Activated naive CD8-positive, alpha-beta T cell (primary cell): ENCODE data around the gene PHEX.

ENCODE experiments used
- H3K27ac Mint-ChIP-seq: one replicate; pipeline ENCODE4 v1.8.0; 2021; ENCODE audit warnings: mixed read lengths
- H3K27me3 Mint-ChIP-seq: one replicate; pipeline ENCODE4 v1.8.0; 2021; ENCODE audit warnings: mixed read lengths
- H3K36me3 Mint-ChIP-seq: one replicate; pipeline ENCODE4 v1.8.0; 2021; ENCODE audit warnings: mixed read lengths
- H3K4me1 Mint-ChIP-seq: one replicate; pipeline ENCODE4 v1.8.0; 2021; ENCODE audit warnings: low read depth, mixed read lengths
- H3K4me3 Mint-ChIP-seq: one replicate; pipeline ENCODE4 v1.8.0; 2021; ENCODE audit warnings: mild to moderate bottlenecking, mixed read lengths
- H3K9me3 Mint-ChIP-seq: one replicate; pipeline ENCODE4 v1.8.0; 2021; ENCODE audit warnings: low read depth, mixed read lengths

The PHEX gene

GRCh38 chrX:22026731-22027130 is 5.4 kb upstream of the PHEX start:
- Mint-ChIP-seq H3K4me3 (no peak overlapping the region), H3K27ac (no peak overlapping the region), H3K4me1 (peaks cover 7% of the 10 kb centered on the region), H3K36me3 (no peaks in the 10 kb centered on the region), H3K9me3 (no peaks in the 10 kb centered on the region), H3K27me3 (no peaks in the 10 kb centered on the region)

DNA sequence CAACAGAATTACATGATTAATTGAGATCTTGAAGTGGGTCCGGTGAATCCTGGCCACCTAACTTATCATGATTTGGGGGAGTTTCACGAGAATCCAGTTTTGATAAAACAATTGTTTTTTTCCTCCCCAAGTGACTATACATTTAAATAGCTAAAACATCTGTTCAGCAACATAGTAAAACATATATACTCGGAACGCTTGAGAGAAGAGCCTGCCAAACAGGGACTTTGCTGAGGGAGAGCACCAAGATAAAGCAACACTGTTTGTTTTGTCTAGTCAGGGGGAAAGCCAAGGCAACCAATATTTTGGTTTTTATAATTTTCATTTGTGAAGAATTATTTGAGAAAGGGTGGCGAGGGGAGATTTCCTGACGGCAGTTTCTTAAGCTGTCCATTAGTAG is 381 bp downstream of the PHEX start:
- Mint-ChIP-seq H3K9me3 (no peaks in the 10 kb centered on the region), H3K27me3 (no peaks in the 10 kb centered on the region), H3K4me1 (peaks cover 12% of the 10 kb centered on the region), H3K36me3 (no peaks in the 10 kb centered on the region), H3K27ac (no peak overlapping the region), H3K4me3 (no peak overlapping the region)

GRCh38 chrX:22033818-22034217 is 1.7 kb downstream of the PHEX start:
- Mint-ChIP-seq H3K9me3 (no peaks in the 10 kb centered on the region), H3K27me3 (no peaks in the 10 kb centered on the region), H3K4me1 (peaks cover 15% of the 10 kb centered on the region), H3K36me3 (no peaks in the 10 kb centered on the region), H3K27ac (no peak overlapping the region), H3K4me3 (no peak overlapping the region)

DNA sequence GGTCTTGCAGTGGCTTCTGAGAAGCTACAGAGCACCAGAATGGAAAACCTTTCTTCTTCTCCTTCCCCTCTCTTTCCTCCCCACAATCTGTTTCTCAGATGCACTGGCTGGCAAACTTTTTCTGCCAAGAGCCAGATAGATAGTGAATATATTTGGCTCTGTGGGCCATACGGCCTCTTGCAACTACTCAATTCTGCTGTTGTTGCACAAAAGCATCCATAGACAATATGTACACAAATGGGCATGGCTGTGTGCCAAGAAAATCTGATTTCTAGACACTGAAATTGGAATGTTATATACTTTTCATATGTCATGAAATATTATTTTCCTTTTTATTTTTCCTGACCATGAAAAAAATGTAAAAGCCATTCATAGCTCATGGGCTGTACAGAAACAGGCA is 3.1 kb downstream of the PHEX start:
- Mint-ChIP-seq H3K27me3 (no peaks in the 10 kb centered on the region), H3K4me1 (peaks cover 18% of the 10 kb centered on the region), H3K36me3 (no peaks in the 10 kb centered on the region), H3K4me3 (no peak overlapping the region), H3K27ac (no peak overlapping the region), H3K9me3 (no peaks in the 10 kb centered on the region)

DNA sequence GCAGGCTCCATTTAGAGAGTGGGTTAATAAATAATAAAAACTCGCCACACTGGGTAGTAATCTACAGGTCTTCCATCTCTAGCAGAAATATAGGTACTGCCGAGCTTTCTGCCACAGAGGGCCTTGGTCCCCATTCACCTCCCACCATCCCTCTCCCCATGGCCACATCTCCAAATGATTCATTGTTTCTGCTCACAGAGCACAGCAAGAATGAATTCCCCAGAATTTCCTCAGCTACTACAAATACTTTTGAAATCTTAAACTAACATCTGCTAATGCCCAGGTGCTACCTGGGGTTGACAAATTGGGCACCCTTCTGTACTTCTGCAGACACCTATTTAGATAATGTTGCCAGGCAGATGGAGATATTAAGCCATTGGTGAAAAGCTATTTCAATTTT is 5.1 kb downstream of the PHEX start:
- H3K4me1 Mint-ChIP-seq = peaks cover 29% of the 10 kb centered on the region
- H3K27me3 Mint-ChIP-seq = no peaks in the 10 kb centered on the region
- peak overlapping the region; percentile 84 for H3K4me3 Mint-ChIP-seq
- H3K27ac Mint-ChIP-seq = peak overlapping the region; percentile 87
- H3K9me3 Mint-ChIP-seq = no peaks in the 10 kb centered on the region
- H3K36me3 Mint-ChIP-seq = peaks cover 2% of the 10 kb centered on the region

GRCh38 chrX:22037911-22038537 is 5.9 kb downstream of the PHEX start:
- no peaks in the 10 kb centered on the region for H3K27me3 Mint-ChIP-seq
- H3K4me1 Mint-ChIP-seq = peaks cover 26% of the 10 kb centered on the region
- peak overlapping the region; percentile 87 for H3K27ac Mint-ChIP-seq
- peak overlapping the region; percentile 84 for H3K4me3 Mint-ChIP-seq
- no peaks in the 10 kb centered on the region for H3K9me3 Mint-ChIP-seq
- H3K36me3 Mint-ChIP-seq = peaks cover 2% of the 10 kb centered on the region

DNA sequence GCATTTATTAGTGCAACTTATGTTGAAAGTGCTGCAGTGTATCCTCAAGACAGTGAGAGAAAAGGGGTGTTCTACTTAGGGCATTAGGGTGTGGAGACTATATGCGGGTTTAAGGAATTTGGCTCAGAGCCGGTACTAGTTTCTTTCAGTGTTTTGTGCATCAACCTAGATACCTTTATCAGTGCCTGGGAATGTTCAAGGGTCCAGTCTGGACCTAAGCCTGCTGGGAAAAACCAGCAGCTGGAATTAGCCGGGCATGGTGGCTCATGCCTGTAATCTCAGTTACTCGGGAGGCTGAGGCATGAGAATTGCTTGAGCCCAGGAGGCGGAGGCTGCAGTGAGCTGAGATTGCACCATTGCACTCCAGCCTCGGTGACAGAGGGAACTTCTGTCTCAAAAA is 7.4 kb downstream of the PHEX start:
- Mint-ChIP-seq H3K4me1 (peaks cover 26% of the 10 kb centered on the region), H3K27ac (peak overlapping the region; percentile 70), H3K27me3 (no peaks in the 10 kb centered on the region), H3K9me3 (no peaks in the 10 kb centered on the region), H3K4me3 (peak overlapping the region; percentile 84), H3K36me3 (peaks cover 2% of the 10 kb centered on the region)

- H3K27ac Mint-ChIP-seq = peak overlapping the region; percentile 70
- no peaks in the 10 kb centered on the region for H3K27me3 Mint-ChIP-seq
- H3K4me1 Mint-ChIP-seq = peaks cover 26% of the 10 kb centered on the region
- H3K9me3 Mint-ChIP-seq = no peaks in the 10 kb centered on the region
- peaks cover 2% of the 10 kb centered on the region for H3K36me3 Mint-ChIP-seq
- H3K4me3 Mint-ChIP-seq = peak overlapping the region; percentile 84
Measured at GRCh38 chrX:22040184-22040583, 8.1 kb downstream of the PHEX start.

GRCh38 chrX:22041907-22042530 is 9.9 kb downstream of the PHEX start:
- Mint-ChIP-seq H3K4me3 (peak overlapping the region; percentile 59), H3K27me3 (no peaks in the 10 kb centered on the region), H3K4me1 (peaks cover 26% of the 10 kb centered on the region), H3K36me3 (peaks cover 2% of the 10 kb centered on the region), H3K9me3 (no peaks in the 10 kb centered on the region), H3K27ac (peak overlapping the region; percentile 70)

GRCh38 chrX:22043872-22044271 is 11.7 kb downstream of the PHEX start:
- no peaks in the 10 kb centered on the region for H3K9me3 Mint-ChIP-seq
- H3K36me3 Mint-ChIP-seq = peaks cover 5% of the 10 kb centered on the region
- peak overlapping the region; percentile 31 for H3K4me3 Mint-ChIP-seq
- H3K27me3 Mint-ChIP-seq = no peaks in the 10 kb centered on the region
- peaks cover 16% of the 10 kb centered on the region for H3K4me1 Mint-ChIP-seq
- H3K27ac Mint-ChIP-seq = no peak overlapping the region

DNA sequence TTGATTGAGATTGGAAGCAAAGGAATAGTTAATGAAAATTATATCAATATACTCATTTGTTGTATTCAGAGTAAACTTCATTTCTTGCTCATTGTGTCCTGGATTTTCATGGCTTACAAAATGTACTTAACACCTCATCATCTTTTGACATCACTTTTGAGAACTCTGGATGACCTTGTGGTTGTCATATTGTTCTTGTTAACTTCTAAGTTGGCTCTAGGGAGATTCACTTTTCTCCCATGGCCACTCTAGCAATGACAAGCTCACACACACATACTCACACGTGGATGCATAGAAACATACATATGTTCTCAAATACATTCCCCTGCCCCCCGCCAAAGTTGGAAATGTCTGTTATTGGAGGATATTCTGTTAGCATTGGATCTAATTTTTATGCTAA is 15.3 kb downstream of the PHEX start:
- peaks cover 3% of the 10 kb centered on the region for H3K36me3 Mint-ChIP-seq
- H3K4me3 Mint-ChIP-seq = no peak overlapping the region
- H3K27me3 Mint-ChIP-seq = no peaks in the 10 kb centered on the region
- H3K4me1 Mint-ChIP-seq = no peaks in the 10 kb centered on the region
- H3K27ac Mint-ChIP-seq = no peak overlapping the region
- H3K9me3 Mint-ChIP-seq = no peaks in the 10 kb centered on the region

GRCh38 chrX:22053481-22053880 is 21.4 kb downstream of the PHEX start:
- Mint-ChIP-seq H3K9me3 (no peaks in the 10 kb centered on the region), H3K4me3 (no peak overlapping the region), H3K27me3 (no peaks in the 10 kb centered on the region), H3K4me1 (peaks cover 9% of the 10 kb centered on the region), H3K27ac (no peak overlapping the region), H3K36me3 (no peaks in the 10 kb centered on the region)

- H3K27me3 Mint-ChIP-seq = no peaks in the 10 kb centered on the region
- no peak overlapping the region for H3K27ac Mint-ChIP-seq
- H3K36me3 Mint-ChIP-seq = no peaks in the 10 kb centered on the region
- H3K4me3 Mint-ChIP-seq = no peak overlapping the region
- peaks cover 31% of the 10 kb centered on the region for H3K4me1 Mint-ChIP-seq
- H3K9me3 Mint-ChIP-seq = no peaks in the 10 kb centered on the region
Measured at GRCh38 chrX:22056235-22056634, 24.1 kb downstream of the PHEX start.

- Mint-ChIP-seq H3K4me1 (peaks cover 44% of the 10 kb centered on the region), H3K27me3 (no peaks in the 10 kb centered on the region), H3K27ac (peak overlapping the region; percentile 84), H3K9me3 (no peaks in the 10 kb centered on the region), H3K4me3 (no peak overlapping the region), H3K36me3 (no peaks in the 10 kb centered on the region)
Measured at GRCh38 chrX:22057667-22058066, 25.5 kb downstream of the PHEX start.

DNA sequence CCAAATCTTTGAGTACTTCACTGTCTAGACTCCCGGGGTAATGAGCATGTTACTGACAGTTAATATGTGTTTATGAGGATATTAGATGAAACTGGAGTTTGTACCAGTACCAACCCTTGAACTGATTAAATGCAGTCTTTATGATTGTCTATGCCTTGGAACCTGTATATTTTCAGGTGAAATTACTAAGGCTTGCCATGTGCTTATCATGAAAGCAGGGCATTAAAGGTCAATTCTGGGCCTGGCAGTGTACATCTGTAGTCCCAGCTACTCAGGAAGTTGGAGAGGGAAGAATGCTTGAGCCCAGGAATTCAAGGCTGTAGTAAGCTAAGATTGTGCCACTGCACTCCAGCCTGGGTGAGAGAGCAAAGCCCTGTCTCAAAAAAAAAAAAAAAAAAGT is 27.6 kb downstream of the PHEX start:
- Mint-ChIP-seq H3K36me3 (no peaks in the 10 kb centered on the region), H3K9me3 (no peaks in the 10 kb centered on the region), H3K27me3 (no peaks in the 10 kb centered on the region), H3K27ac (peak overlapping the region; percentile 95), H3K4me1 (peaks cover 58% of the 10 kb centered on the region), H3K4me3 (peak overlapping the region; percentile 66)
